Karpas-422 (cell line): ENCODE data around the gene MIDN. TPM values are rescaled to one million over a fixed set of nuclear protein-coding genes. Genes with fewer than 3 reads are reported as not detected.

Experiments
- DNase-seq: peaks from one replicate; pipeline ENCODE4 v3.0.0-alpha.2; 2015
- H2AFZ ChIP-seq: fragments of 200-600 bp; sonication (generic); 2 replicates; pipeline ENCODE4 v1.6.1; 2014; ENCODE audit warnings: antibody characterized with exemption, low read length, mixed read lengths
- H3K27ac ChIP-seq: fragments of 200-600 bp; sonication (generic); 2 replicates; pipeline ENCODE4 v1.5.1; 2014; ENCODE audit warnings: mild to moderate bottlenecking, low read length, moderate library complexity
- H3K27me3 ChIP-seq: fragments of 200-600 bp; sonication (generic); 2 replicates; pipeline ENCODE4 v1.6.1; 2014; ENCODE audit warnings: low read length, mixed read lengths
- H3K36me3 ChIP-seq: fragments of 200-600 bp; sonication (generic); 2 replicates; pipeline ENCODE4 v1.6.1; 2014; ENCODE audit warnings: low read length, mixed read lengths; ENCODE audit not compliant: insufficient read depth
- H3K4me1 ChIP-seq: fragments of 200-600 bp; sonication (generic); 2 replicates; pipeline ENCODE4 v1.6.1; 2014; ENCODE audit warnings: mild to moderate bottlenecking, low read length, mixed read lengths
- H3K4me2 ChIP-seq: fragments of 200-600 bp; sonication (generic); 2 replicates; pipeline ENCODE4 v1.6.1; 2014; ENCODE audit warnings: low read length, low read depth, mild to moderate bottlenecking; ENCODE audit not compliant: poor library complexity, severe bottlenecking
- H3K4me3 ChIP-seq: fragments of 200-600 bp; sonication (generic); 2 replicates; pipeline ENCODE4 v1.5.1; 2014; ENCODE audit warnings: mild to moderate bottlenecking, antibody characterized with exemption, low read length, mixed read lengths
- H3K79me2 ChIP-seq: fragments of 200-600 bp; sonication (generic); 2 replicates; pipeline ENCODE4 v1.6.1; 2014; ENCODE audit warnings: mild to moderate bottlenecking, low read length, mixed read lengths
- H3K9ac ChIP-seq: fragments of 200-600 bp; sonication (generic); 2 replicates; pipeline ENCODE4 v1.6.0; 2014; ENCODE audit warnings: low read length
- H3K9me2 ChIP-seq: fragments of 200-600 bp; sonication (generic), shearing (Covaris generic); replicated peaks from 2 replicates; pipeline ENCODE4 v1.6.0; 2014; ENCODE audit warnings: mild to moderate bottlenecking, low read length, moderate library complexity; ENCODE audit not compliant: insufficient read depth
- H3K9me3 ChIP-seq: fragments of 300-700, 200-600 bp; sonication (generic); 2 replicates; pipeline ENCODE4 v1.6.1; 2014; ENCODE audit warnings: low read length, mixed read lengths
- H4K20me1 ChIP-seq: fragments of 200-600 bp; sonication (generic); 2 replicates; pipeline ENCODE4 v1.6.1; 2014; ENCODE audit warnings: mild to moderate bottlenecking, antibody characterized with exemption, low read length, low read depth; ENCODE audit not compliant: insufficient read depth
- total RNA-seq: library from RNA; depleted of rRNA; stranded (reverse); fragments of >200 nt; shearing (Covaris generic); gene quantifications from 2 replicates; pipeline ENCODE4 v1.2.3, GENCODE V29; 2014; ENCODE audit warnings: low replicate concordance

Gene MIDN
- total RNA-seq, 1 experiment from 2014 or later: 21.4 TPM

DNA sequence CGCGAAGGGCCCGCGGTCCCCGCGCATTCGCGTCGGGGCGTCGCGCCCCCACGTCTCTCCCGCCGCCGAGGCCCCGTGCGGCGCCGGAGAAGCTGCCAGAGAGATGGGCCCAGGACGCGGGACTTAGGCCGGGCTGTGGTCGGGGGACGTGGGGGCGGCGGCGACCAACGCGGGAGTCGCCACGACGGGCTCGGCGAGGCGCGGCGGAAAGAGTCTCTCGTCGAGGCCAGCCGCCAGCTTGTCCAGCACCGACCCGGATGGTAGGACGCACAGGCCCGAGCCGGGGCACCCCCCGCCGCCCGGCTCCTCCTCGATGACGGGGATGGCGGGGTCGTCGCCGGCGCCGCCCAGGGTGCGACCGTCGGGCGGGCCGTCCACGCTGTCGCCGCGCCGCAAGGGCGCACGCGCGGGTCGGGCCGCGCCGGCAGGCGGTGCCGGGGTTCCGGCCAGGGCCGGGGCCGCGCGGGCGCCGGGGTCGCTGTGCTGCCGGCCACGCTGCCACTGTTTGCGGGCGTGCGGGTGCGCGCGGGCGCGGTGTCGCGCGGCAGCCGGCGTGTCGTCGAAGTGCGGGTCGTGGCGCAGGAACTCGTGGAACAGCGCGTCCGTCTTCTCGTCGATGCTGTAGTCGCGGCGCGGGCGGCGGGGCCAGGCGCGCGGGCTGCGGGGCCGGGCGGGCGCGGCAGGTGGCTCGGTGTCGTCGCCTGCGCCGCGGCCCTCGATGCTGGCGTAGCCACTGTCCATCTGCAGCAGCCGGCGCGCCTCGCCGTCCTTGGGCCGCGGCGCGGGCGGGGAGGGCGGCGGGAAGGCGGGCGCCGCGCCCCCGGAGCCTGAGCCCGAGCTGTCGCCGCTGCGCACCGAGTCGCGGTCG lies 19.1 kb upstream of the MIDN start:
- Histone ChIP-seq H4K20me1 (no peaks in the 10 kb centered on the region), H3K79me2 (no peaks in the 10 kb centered on the region), H2AFZ (no peak overlapping the region), H3K36me3 (no peaks in the 10 kb centered on the region), H3K4me2 (no peak overlapping the region), H3K4me1 (peaks cover 3% of the 10 kb centered on the region; the same call in 1 of the 2 replicates), H3K9ac (no peak overlapping the region), H3K9me3 (no peaks in the 10 kb centered on the region), H3K4me3 (no peak overlapping the region), H3K27me3 (no peaks in the 10 kb centered on the region), H3K27ac (no peak overlapping the region), H3K9me2 (no peaks in the 10 kb centered on the region)
- DNase-seq: no peak

DNA sequence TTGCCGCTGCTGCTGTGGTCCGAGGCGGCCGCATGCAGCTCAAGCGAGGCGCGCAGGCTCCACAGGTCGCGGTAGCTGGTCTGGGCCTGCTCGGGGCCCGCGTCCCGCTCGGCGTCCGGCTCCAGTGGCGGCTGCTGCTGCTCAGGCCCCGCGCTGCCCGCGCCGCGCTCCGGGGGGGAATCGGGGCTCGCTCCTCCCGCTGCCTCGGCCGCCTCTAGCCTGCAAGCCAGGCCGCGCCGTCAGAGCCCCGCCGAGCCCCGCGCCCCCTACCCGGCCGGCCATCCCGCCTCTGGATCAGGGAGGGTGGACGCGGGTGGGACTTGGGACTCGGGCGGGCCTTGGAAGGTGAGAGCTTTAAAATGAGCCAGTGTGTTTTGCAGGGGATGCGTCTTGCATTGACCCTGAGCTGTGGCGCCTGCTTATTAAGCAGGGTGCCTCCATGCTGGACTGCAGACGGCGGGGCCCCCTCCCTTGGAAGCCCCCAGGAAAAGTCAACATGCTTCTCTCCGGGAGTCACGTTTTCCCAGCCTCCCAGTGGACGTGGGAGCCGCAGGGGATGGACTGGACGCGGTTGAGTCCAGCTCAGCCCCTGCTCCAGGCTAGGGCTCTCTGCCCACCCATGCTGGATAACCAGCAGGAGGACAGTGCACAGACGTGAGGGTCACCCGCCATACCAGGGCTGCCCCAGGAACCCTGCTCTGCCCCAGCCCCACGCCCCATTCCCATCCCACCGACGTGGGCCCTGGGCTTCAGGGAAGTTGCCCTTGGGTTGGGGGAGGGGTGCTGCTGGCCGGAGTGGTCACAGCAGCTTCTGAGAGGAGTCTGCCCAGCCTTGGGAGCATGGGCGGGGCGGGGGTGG lies 18.2 kb upstream of the MIDN start:
- H3K9me2 ChIP-seq: no peaks in the 10 kb centered on the region
- no peak overlapping the region for H2AFZ ChIP-seq
- H3K27me3 ChIP-seq: no peaks in the 10 kb centered on the region
- H3K4me3 ChIP-seq: no peak overlapping the region
- H3K36me3 ChIP-seq: no peaks in the 10 kb centered on the region
- no peak overlapping the region for H3K27ac ChIP-seq
- H3K4me1 ChIP-seq: peaks cover 3% of the 10 kb centered on the region; the same call in 1 of the 2 replicates
- no peak overlapping the region for H3K4me2 ChIP-seq
- no peaks in the 10 kb centered on the region for H3K9me3 ChIP-seq
- H4K20me1 ChIP-seq: no peaks in the 10 kb centered on the region
- no peak overlapping the region for H3K9ac ChIP-seq
- no peak for DNase-seq
- H3K79me2 ChIP-seq: no peaks in the 10 kb centered on the region

DNA sequence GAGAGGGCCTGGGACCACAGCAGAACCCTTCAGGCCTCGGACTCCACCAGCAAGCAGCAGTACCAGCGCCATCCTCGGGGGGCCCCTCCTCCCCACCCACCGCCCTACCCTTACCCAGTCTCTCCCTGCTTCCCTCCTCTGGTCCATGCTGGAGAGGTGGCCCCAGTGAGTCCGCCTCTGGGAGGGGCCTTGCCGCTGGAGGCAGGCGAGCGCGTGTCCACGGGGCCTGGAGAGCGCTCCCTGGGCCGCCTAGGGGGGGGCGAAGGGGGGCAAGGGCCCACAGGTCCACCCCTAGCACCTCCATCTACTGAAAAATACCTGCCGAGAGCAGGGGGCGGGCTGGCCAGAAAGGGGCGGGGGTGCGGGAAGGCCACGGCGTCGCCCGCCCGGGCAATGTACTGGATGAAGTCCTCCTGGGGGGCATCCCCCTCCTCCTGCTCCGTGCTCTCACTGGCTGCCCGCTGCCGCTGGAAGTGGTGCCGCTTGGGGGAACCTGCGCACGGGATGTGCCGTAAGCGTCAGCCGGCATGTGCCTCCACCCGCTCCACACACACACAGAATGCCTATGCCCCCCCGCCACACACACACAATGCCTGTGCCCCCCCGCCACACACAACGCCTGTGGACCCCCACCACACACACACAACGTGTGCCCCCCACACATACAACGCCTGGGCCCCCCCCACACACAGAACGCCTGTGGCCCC lies 17.4 kb upstream of the MIDN start:
- H3K27ac ChIP-seq: no peak overlapping the region
- no peak overlapping the region for H3K4me2 ChIP-seq
- no peak overlapping the region for H3K9ac ChIP-seq
- no peak overlapping the region for H3K4me3 ChIP-seq
- no peak for DNase-seq
- peaks cover 3% of the 10 kb centered on the region; the same call in 1 of the 2 replicates for H3K4me1 ChIP-seq
- no peaks in the 10 kb centered on the region for H3K79me2 ChIP-seq
- no peaks in the 10 kb centered on the region for H3K9me2 ChIP-seq
- H3K9me3 ChIP-seq: no peaks in the 10 kb centered on the region
- no peaks in the 10 kb centered on the region for H4K20me1 ChIP-seq
- no peaks in the 10 kb centered on the region for H3K27me3 ChIP-seq
- no peaks in the 10 kb centered on the region for H3K36me3 ChIP-seq
- no peak overlapping the region for H2AFZ ChIP-seq

DNA sequence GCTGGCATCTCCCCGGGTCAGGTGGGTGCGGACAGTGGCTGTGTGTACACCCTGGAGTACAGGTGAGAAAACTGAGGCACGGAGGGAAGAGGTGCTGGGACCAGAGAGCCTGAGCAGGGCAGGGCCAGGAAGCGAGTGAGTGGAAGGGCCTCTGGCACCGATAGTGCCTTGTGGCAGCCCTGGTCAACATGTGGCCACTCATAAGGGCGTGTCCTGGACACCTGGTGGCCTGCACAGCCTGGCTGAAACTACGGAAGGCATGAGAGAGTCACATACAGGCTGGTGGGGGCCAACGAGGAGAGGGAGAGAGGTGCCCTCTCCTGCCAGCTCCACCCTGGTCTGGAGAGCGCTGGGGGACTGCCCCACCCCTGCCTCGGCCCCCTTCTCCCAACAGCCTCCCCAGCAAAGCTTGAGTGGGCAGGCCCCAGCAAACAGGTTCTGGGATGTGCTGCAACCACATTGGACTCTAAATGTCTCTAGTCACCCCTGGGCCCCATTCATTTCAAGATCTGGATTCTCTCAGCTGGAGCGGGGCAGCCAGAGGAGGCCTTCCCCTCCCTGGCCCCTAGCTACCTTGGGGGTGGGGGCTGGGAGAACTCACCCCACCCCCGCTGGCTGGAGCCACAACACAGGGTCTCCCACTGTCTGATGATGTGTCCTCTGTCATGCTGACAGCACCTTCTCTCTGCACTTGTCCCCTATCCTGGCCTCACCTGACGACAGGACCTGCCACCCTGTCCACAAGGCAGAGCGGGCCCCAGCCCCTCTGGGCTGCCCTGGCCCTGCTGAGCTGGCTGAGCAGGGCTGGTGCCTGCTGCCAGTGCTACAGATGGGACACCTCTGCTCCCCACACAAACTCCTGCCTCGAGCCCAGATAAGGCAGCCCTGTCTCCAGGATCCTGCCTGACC lies 16.4 kb upstream of the MIDN start:
- Histone ChIP-seq H4K20me1 (no peaks in the 10 kb centered on the region), H3K9me3 (no peaks in the 10 kb centered on the region), H3K27me3 (no peaks in the 10 kb centered on the region), H3K27ac (no peak overlapping the region), H3K36me3 (no peaks in the 10 kb centered on the region), H3K9me2 (no peaks in the 10 kb centered on the region), H3K4me3 (no peak overlapping the region), H2AFZ (no peak overlapping the region), H3K4me1 (peaks cover 4% of the 10 kb centered on the region), H3K79me2 (peaks cover 1% of the 10 kb centered on the region; the same call in 1 of the 2 replicates), H3K4me2 (no peak overlapping the region), H3K9ac (peak overlapping the region; percentile 9; the same call in 1 of the 2 replicates)
- DNase-seq: no peak

DNA sequence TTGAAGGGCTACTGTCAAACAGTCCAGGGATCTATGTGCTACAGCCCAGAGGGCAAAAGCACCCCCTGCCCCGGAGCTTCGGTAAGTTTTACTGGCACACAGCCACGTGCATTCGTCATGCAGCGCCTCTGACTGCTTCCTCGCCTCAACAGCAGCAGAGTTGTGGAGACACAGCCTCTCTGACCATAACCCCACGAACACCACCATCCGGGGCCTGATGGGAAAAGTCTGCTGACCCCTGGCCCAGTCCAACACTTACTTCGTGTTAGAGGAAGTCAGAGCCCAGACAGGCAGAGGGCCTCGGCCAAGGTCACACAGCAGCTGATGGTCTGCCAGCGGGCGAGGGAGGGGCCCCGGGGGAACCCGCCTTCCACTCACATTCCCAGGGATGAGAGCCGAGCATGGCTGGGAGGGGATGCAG lies 15.7 kb upstream of the MIDN start:
- Histone ChIP-seq H3K4me3 (no peak overlapping the region), H2AFZ (no peak overlapping the region), H4K20me1 (no peaks in the 10 kb centered on the region), H3K36me3 (no peaks in the 10 kb centered on the region), H3K4me1 (peaks cover 8% of the 10 kb centered on the region), H3K27ac (no peak overlapping the region), H3K9ac (no peak overlapping the region), H3K9me2 (no peaks in the 10 kb centered on the region), H3K79me2 (peaks cover 5% of the 10 kb centered on the region; the same call in 1 of the 2 replicates), H3K27me3 (no peaks in the 10 kb centered on the region), H3K9me3 (no peaks in the 10 kb centered on the region), H3K4me2 (no peak overlapping the region)
- no peak for DNase-seq

DNA sequence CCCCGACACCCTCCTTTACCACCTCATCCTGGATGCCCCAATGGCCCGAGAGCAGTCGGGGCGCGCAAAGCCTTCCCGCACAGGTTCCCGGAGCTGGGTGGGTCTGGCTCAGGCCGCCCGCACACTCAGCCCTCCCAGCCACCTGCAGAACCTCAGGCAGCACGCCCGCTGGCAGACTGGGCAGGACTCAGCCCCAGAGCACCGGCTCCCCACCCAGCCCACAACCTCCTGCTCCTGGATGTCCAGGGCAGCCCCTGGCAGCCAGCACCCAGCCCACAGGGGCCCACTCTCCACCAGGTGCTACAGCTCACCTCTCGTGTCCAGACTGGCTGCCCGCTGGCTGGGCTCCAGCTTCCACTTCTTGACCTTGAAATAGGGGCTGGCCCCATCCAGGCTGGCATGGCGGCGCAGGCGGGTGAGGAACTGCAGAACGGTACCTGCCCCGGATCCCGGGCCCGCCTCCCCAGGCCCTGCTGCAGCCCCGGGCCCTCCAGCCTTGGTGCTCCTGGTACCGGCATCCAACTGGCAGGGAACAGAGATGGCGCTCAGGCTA lies 15.2 kb upstream of the MIDN start:
- H3K79me2 ChIP-seq: peaks cover 5% of the 10 kb centered on the region; the same call in 1 of the 2 replicates
- no peak overlapping the region for H3K27ac ChIP-seq
- no peaks in the 10 kb centered on the region for H4K20me1 ChIP-seq
- H3K9ac ChIP-seq: no peak overlapping the region
- H3K4me3 ChIP-seq: no peak overlapping the region
- H3K9me2 ChIP-seq: no peaks in the 10 kb centered on the region
- no peaks in the 10 kb centered on the region for H3K36me3 ChIP-seq
- DNase-seq: no peak
- no peaks in the 10 kb centered on the region for H3K27me3 ChIP-seq
- H3K4me1 ChIP-seq: peaks cover 10% of the 10 kb centered on the region
- no peak overlapping the region for H3K4me2 ChIP-seq
- no peak overlapping the region for H2AFZ ChIP-seq
- H3K9me3 ChIP-seq: no peaks in the 10 kb centered on the region
